Measurements from ENCODE around the gene MBD6.
"Not testable (repeated sequence)": the region's sequence is repeated elsewhere in the genome, so short reads cannot be mapped to it uniquely, and the experiment has no call there.

The MBD6 gene

GRCh38 chr12:57553343-57554202, 30.9 kb downstream of the MBD6 start:
- Mint-ChIP-seq H3K27ac (peak overlapping the region; percentile 30), H3K9me3 (no peaks in the 10 kb centered on the region), H3K36me3 (ENCODE audit: low read depth) (no peaks in the 10 kb centered on the region), H3K27me3 (ENCODE audit: low read depth, poor library complexity) (peaks cover 42% of the 10 kb centered on the region), H3K4me3 (peak overlapping the region; percentile 60), H3K4me1 (peaks cover 43% of the 10 kb centered on the region)
- DNase-seq: peak; percentile 40
- no peak for TF ChIP-seq CTCF (IDR thresholded peaks at IDR 0.05)

GRCh38 chr12:57554453-57554852, 31.8 kb downstream of the MBD6 start:
- H3K27ac Mint-ChIP-seq: no peak overlapping the region
- peaks cover 33% of the 10 kb centered on the region for H3K27me3 Mint-ChIP-seq (ENCODE audit: low read depth, poor library complexity)
- no peaks in the 10 kb centered on the region for H3K9me3 Mint-ChIP-seq
- TF ChIP-seq CTCF (IDR thresholded peaks at IDR 0.05): no peak
- no peak overlapping the region for H3K4me3 Mint-ChIP-seq
- H3K36me3 Mint-ChIP-seq (ENCODE audit: low read depth): no peaks in the 10 kb centered on the region
- H3K4me1 Mint-ChIP-seq: peaks cover 43% of the 10 kb centered on the region
- no peak for DNase-seq

GRCh38 chr12:57554897-57555296, 32.3 kb downstream of the MBD6 start:
- no peak for TF ChIP-seq CTCF (IDR thresholded peaks at IDR 0.05)
- no peak overlapping the region for H3K4me3 Mint-ChIP-seq
- no peaks in the 10 kb centered on the region for H3K9me3 Mint-ChIP-seq
- no peak for DNase-seq
- peaks cover 31% of the 10 kb centered on the region for H3K27me3 Mint-ChIP-seq (ENCODE audit: low read depth, poor library complexity)
- H3K4me1 Mint-ChIP-seq: peaks cover 43% of the 10 kb centered on the region
- no peaks in the 10 kb centered on the region for H3K36me3 Mint-ChIP-seq (ENCODE audit: low read depth)
- H3K27ac Mint-ChIP-seq: no peak overlapping the region

GRCh38 chr12:57558864-57559263, 36.2 kb downstream of the MBD6 start:
- TF ChIP-seq CTCF (IDR thresholded peaks at IDR 0.05): no peak
- DNase-seq: no peak
- Mint-ChIP-seq H3K27me3 (ENCODE audit: low read depth, poor library complexity) (peaks cover 14% of the 10 kb centered on the region), H3K36me3 (ENCODE audit: low read depth) (no peaks in the 10 kb centered on the region), H3K27ac (no peak overlapping the region), H3K9me3 (no peaks in the 10 kb centered on the region), H3K4me1 (peaks cover 8% of the 10 kb centered on the region), H3K4me3 (no peak overlapping the region)

- DNase-seq: no peak
- TF ChIP-seq CTCF (IDR thresholded peaks at IDR 0.05): no peak
- Mint-ChIP-seq H3K36me3 (ENCODE audit: low read depth) (no peaks in the 10 kb centered on the region), H3K4me3 (no peak overlapping the region), H3K4me1 (no peaks in the 10 kb centered on the region), H3K27ac (no peak overlapping the region), H3K9me3 (no peaks in the 10 kb centered on the region), H3K27me3 (ENCODE audit: low read depth, poor library complexity) (peaks cover 20% of the 10 kb centered on the region)
Measured at GRCh38 chr12:57560516-57560915, 37.9 kb downstream of the MBD6 start.

GRCh38 chr12:57561117-57561516, 38.5 kb downstream of the MBD6 start:
- not testable (repeated sequence) for DNase-seq; H3K9me3 Mint-ChIP-seq; H3K4me3 Mint-ChIP-seq; H3K4me1 Mint-ChIP-seq; H3K36me3 Mint-ChIP-seq (ENCODE audit: low read depth); H3K27ac Mint-ChIP-seq
- peaks cover 20% of the 10 kb centered on the region for H3K27me3 Mint-ChIP-seq (ENCODE audit: low read depth, poor library complexity)

Data from nephron progenitor cell (in vitro differentiated cells).